Neural cell (in vitro differentiated cells): ENCODE results near the gene SEC16A. TPM values are rescaled to one million over a fixed set of nuclear protein-coding genes. Genes with fewer than 3 reads are reported as not detected.

ENCODE experiments used
- H2AFZ ChIP-seq: fragments of 200-600, 300-800 bp; sonication (generic), shearing (Covaris generic); 2 replicates; pipeline ENCODE4 v1.6.0; 2014; ENCODE audit warnings: low read depth, mild to moderate bottlenecking, antibody characterized with exemption, low read length, moderate library complexity
- H3F3A ChIP-seq: fragments of 200-600 bp; shearing (Covaris generic); 2 replicates; pipeline ENCODE4 v1.6.1; 2016; ENCODE audit warnings: mild to moderate bottlenecking, moderate library complexity, mixed read lengths, antibody characterized with exemption, low read length; ENCODE audit not compliant: insufficient read depth, poor library complexity, severe bottlenecking
- H3K27ac ChIP-seq: fragments of 200-600, 300-800 bp; sonication (generic), shearing (Covaris generic); 2 replicates; pipeline ENCODE4 v1.5.1; 2014; ENCODE audit warnings: mild to moderate bottlenecking, low read length, moderate library complexity
- H3K27me3 ChIP-seq: fragments of 300-800, 200-600 bp; sonication (generic), shearing (Covaris generic); 2 replicates; pipeline ENCODE4 v1.6.0; 2014; ENCODE audit warnings: mild to moderate bottlenecking, low read depth, low read length, moderate library complexity; ENCODE audit not compliant: insufficient read depth
- H3K36me3 ChIP-seq: fragments of 300-800, 200-600 bp; sonication (generic), shearing (Covaris generic); 2 replicates; pipeline ENCODE4 v1.5.1; 2014; ENCODE audit warnings: mild to moderate bottlenecking, antibody characterized with exemption, low read length, moderate library complexity; ENCODE audit not compliant: insufficient read depth
- H3K4me2 ChIP-seq: fragments of 300-800, 200-600 bp; sonication (generic), shearing (Covaris generic); 2 replicates; pipeline ENCODE4 v1.6.0; 2014; ENCODE audit warnings: mild to moderate bottlenecking, low read length
- H3K4me3 ChIP-seq: fragments of 300-800, 200-600 bp; sonication (generic), shearing (Covaris generic); 2 replicates; pipeline ENCODE4 v1.5.1; 2014; ENCODE audit warnings: mild to moderate bottlenecking, low read length, moderate library complexity
- H3K79me2 ChIP-seq: fragments of 200-600 bp; shearing (Covaris generic); replicated peaks from 2 replicates; pipeline ENCODE4 v1.6.0; 2014; ENCODE audit warnings: mild to moderate bottlenecking, low read length, moderate library complexity; ENCODE audit not compliant: insufficient read depth
- H3K9ac ChIP-seq: fragments of 300-800, 200-600 bp; sonication (generic), shearing (Covaris generic); 2 replicates; pipeline ENCODE4 v1.6.1; 2016; ENCODE audit warnings: mild to moderate bottlenecking, low read length, mixed read lengths
- H3K9me2 ChIP-seq: fragments of 200-600 bp; shearing (Covaris generic); 2 replicates; pipeline ENCODE4 v1.6.1; 2016; ENCODE audit warnings: mild to moderate bottlenecking, low read length, mixed read lengths; ENCODE audit not compliant: insufficient read depth
- H3K9me3 ChIP-seq: fragments of 200-600, 300-800 bp; sonication (generic), shearing (Covaris generic); 2 replicates; pipeline ENCODE4 v1.6.1; 2016; ENCODE audit warnings: mild to moderate bottlenecking, mixed run types, low read length, moderate library complexity, mixed read lengths
- H4K20me1 ChIP-seq: fragments of 200-600 bp; shearing (Covaris generic); 2 replicates; pipeline ENCODE4 v1.6.1; 2016; ENCODE audit warnings: mild to moderate bottlenecking, mixed run types; ENCODE audit not compliant: insufficient read depth
- CTCF ChIP-seq: fragments of 450-650 bp; IDR thresholded peaks from 2 replicates; pipeline ENCODE4 v1.5.1; 2014; ENCODE audit warnings: antibody characterized with exemption, mild to moderate bottlenecking, moderate library complexity; ENCODE audit not compliant: poor library complexity, severe bottlenecking
- EP300 ChIP-seq: fragments of 450-650 bp; conservative IDR thresholded peaks from 2 replicates; pipeline ENCODE4 v1.6.1; 2014; ENCODE audit warnings: antibody characterized with exemption, mild to moderate bottlenecking, moderate library complexity; ENCODE audit not compliant: poor library complexity, severe bottlenecking
- EZH2 ChIP-seq: fragments of 200-600, 300-800 bp; shearing (Covaris generic), sonication (generic); IDR thresholded peaks from 2 replicates; pipeline ENCODE4 v1.6.1; 2014; ENCODE audit warnings: antibody characterized with exemption, low read length, borderline replicate concordance, mild to moderate bottlenecking; ENCODE audit not compliant: insufficient read depth, poor library complexity, severe bottlenecking
- MXI1 ChIP-seq: fragments of 450-650 bp; conservative IDR thresholded peaks from 2 replicates; pipeline ENCODE4 v1.6.1; 2014; ENCODE audit warnings: antibody characterized with exemption, mild to moderate bottlenecking; ENCODE audit not compliant: poor library complexity, severe bottlenecking
- POLR2AphosphoS5 ChIP-seq: IDR thresholded peaks from 2 replicates; pipeline ENCODE4 v1.6.1; 2012
- RAD21 ChIP-seq: fragments of 450-650 bp; conservative IDR thresholded peaks from 2 replicates; pipeline ENCODE4 v1.6.1; 2014; ENCODE audit warnings: antibody characterized with exemption, mild to moderate bottlenecking, moderate library complexity
- SMC3 ChIP-seq: fragments of 450-650 bp; conservative IDR thresholded peaks from 2 replicates; pipeline ENCODE4 v1.6.1; 2014; ENCODE audit warnings: antibody characterized with exemption, mild to moderate bottlenecking, moderate library complexity; ENCODE audit not compliant: poor library complexity
- TAF1 ChIP-seq: IDR thresholded peaks from 2 replicates; pipeline ENCODE4 v1.6.1; 2012; ENCODE audit warnings: low read depth
- polyA plus RNA-seq: library from polyadenylated mRNA; depleted of rRNA; stranded (reverse); fragments of >200 nt; gene quantifications from 2 replicates; pipeline ENCODE4 v1.2.3, GENCODE V29; 2014
- TF ChIP-seq, protein P1 (sequence below): IDR thresholded peaks from 2 replicates; pipeline ENCODE4 v1.6.1; 2012; ENCODE audit warnings: borderline replicate concordance

SEC16A gene
- polyA plus RNA-seq, 1 donor from 2014 or later: 15.4 TPM

- no peak overlapping the region for H3K27ac ChIP-seq
- no peak overlapping the region for H3K4me2 ChIP-seq
- H3K4me3 ChIP-seq: no peak overlapping the region
- H3K9ac ChIP-seq: no peak overlapping the region
- H3K27me3 ChIP-seq: no peaks in the 10 kb centered on the region
- no peaks in the 10 kb centered on the region for H3F3A ChIP-seq
- peaks cover 67% of the 10 kb centered on the region for H3K79me2 ChIP-seq
- no peaks in the 10 kb centered on the region for H3K9me3 ChIP-seq
- H3K36me3 ChIP-seq: no peaks in the 10 kb centered on the region
- H2AFZ ChIP-seq: no peak overlapping the region
- H3K9me2 ChIP-seq: no peaks in the 10 kb centered on the region
- no peaks in the 10 kb centered on the region for H4K20me1 ChIP-seq
- TF ChIP-seq CTCF (no peak), EZH2 (no peak), EP300 (no peak), SMC3 (no peak), MXI1 (no peak), TAF1 (no peak), RAD21 (no peak), POLR2AphosphoS5 (no peak)
- TF ChIP-seq, protein P1, sequence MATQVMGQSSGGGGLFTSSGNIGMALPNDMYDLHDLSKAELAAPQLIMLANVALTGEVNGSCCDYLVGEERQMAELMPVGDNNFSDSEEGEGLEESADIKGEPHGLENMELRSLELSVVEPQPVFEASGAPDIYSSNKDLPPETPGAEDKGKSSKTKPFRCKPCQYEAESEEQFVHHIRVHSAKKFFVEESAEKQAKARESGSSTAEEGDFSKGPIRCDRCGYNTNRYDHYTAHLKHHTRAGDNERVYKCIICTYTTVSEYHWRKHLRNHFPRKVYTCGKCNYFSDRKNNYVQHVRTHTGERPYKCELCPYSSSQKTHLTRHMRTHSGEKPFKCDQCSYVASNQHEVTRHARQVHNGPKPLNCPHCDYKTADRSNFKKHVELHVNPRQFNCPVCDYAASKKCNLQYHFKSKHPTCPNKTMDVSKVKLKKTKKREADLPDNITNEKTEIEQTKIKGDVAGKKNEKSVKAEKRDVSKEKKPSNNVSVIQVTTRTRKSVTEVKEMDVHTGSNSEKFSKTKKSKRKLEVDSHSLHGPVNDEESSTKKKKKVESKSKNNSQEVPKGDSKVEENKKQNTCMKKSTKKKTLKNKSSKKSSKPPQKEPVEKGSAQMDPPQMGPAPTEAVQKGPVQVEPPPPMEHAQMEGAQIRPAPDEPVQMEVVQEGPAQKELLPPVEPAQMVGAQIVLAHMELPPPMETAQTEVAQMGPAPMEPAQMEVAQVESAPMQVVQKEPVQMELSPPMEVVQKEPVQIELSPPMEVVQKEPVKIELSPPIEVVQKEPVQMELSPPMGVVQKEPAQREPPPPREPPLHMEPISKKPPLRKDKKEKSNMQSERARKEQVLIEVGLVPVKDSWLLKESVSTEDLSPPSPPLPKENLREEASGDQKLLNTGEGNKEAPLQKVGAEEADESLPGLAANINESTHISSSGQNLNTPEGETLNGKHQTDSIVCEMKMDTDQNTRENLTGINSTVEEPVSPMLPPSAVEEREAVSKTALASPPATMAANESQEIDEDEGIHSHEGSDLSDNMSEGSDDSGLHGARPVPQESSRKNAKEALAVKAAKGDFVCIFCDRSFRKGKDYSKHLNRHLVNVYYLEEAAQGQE: no peak
These were observed 46.9 kb upstream of the SEC16A start for GRCh38 chr9:136529516-136530460.

- Histone ChIP-seq H3K27me3 (no peaks in the 10 kb centered on the region), H3K27ac (no peak overlapping the region), H3K9me3 (no peaks in the 10 kb centered on the region), H2AFZ (no peak overlapping the region), H3K79me2 (peaks cover 59% of the 10 kb centered on the region), H3K9ac (no peak overlapping the region), H3K4me2 (no peak overlapping the region), H3K9me2 (no peaks in the 10 kb centered on the region), H4K20me1 (no peaks in the 10 kb centered on the region), H3K36me3 (no peaks in the 10 kb centered on the region), H3K4me3 (no peak overlapping the region), H3F3A (no peaks in the 10 kb centered on the region)
- TF ChIP-seq EZH2 (no peak), SMC3 (no peak), TAF1 (no peak), RAD21 (no peak), MXI1 (no peak), CTCF (no peak), POLR2AphosphoS5 (no peak), EP300 (no peak)
- TF ChIP-seq, protein P1: no peak
These were observed 46.0 kb upstream of the SEC16A start for GRCh38 chr9:136528716-136529341.
